ENCODE results near the gene KIF23. TPM values are rescaled to one million over a fixed set of nuclear protein-coding genes. Genes with fewer than 3 reads are reported as not detected.

The KIF23 gene
- polyA plus RNA-seq, 2 of the 4 experiments (the other 2 are of a cell fraction) = 81.8 to 117 TPM

DNA sequence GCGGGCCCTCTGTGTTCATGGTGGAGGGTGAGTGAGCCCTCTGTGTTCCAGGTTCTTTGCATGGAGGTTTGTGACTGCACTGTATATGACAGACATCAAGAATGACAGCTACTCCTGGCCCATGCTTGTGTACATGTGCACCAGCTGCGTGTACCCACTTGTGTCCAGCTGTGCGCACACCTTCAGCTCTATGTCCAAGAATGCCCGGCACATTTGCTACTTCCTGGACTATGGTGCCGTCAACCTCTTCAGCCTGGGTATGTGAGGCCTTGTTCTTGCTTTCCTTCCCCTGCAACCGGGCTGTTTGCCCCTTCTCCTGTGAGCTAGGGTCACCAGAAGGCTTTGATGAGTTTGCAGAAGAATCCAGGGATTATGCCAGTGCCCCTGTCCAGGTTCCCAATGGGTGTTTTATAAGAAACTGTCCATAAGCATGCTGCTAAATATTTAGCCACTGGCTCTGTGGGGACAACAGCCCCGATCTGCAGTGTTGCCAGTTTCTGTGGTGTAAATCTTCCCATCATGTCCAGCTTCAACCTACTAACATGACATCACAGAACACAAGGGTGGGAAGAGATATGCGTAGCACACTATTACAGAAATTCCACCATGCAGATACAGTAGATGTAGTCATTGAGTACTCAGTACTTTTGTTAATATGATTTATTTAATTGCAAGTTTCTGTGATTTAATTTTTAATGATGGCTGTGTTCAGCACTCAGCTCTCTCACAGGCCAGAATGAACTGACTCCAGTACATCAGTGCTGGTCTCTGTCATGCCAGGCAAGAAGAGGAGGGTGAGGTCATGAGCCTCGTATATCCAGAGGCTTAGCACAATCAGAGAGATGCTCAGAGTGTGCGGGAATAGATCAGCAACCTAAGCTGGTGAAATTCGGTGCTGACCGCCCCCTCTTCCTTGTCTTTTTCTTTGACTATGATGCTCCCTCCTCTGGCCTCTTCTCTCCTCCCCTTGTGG is 29.2 kb upstream of the KIF23 start:
- FAIRE-seq (peak; percentile 23), ATAC-seq (peak in 1 of 2 experiments; percentile 23; a peak in 2 of 6 replicates), DNase-seq (ENCODE audit: low read depth in 1 of 2, low spot score in 1 of 2) (no peak)
- ChIA-PET CTCF (interaction anchor here (1.0 to 1.7 kb wide), 3 partner anchors 10 to 325 kb away, joined by 4 to 19 read pairs (median 4); no protein-coding TSS in a partner anchor), POLR2A (no interaction called here)
- WGBS (ENCODE audit: missing lambda C conversion rate) = 87% methylated on average over 12 of the region's 12 CpGs
- TF ChIP-seq POLR2A (IDR thresholded peaks at IDR 0.05; ENCODE audit: low read length) (no peak), KDM1A (IDR thresholded peaks at IDR 0.05; ENCODE audit: low read depth) (no peak), SREBF2 (IDR thresholded peaks at IDR 0.05) (no peak), JUN (IDR thresholded peaks at IDR 0.05) (no peak), BHLHE40 (IDR thresholded peaks at IDR 0.05; ENCODE audit: low read depth, low read length) (no peak), FOSB (CRISPR knock-in tag; IDR thresholded peaks at IDR 0.05) (no peak), NR3C1 (IDR thresholded peaks at IDR 0.05) (no peak), MAFK (IDR thresholded peaks at IDR 0.05; ENCODE audit: partially characterized antibody) (no peak), GATA3 (IDR thresholded peaks at IDR 0.05; ENCODE audit: borderline replicate concordance) (no peak), PHF8 (IDR thresholded peaks at IDR 0.05; ENCODE audit: borderline replicate concordance, low read depth) (no peak), MAZ (IDR thresholded peaks at IDR 0.05; ENCODE audit: borderline replicate concordance, low read depth, low read length) (no peak), RFX5 (IDR thresholded peaks at IDR 0.05) (no peak), ZC3H11A (IDR thresholded peaks at IDR 0.05) (no peak)
- TF ChIP-seq, protein P1, sequence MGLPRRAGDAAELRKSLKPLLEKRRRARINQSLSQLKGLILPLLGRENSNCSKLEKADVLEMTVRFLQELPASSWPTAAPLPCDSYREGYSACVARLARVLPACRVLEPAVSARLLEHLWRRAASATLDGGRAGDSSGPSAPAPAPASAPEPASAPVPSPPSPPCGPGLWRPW (IDR thresholded peaks at IDR 0.05) = no peak
- TF ChIP-seq, protein P2, sequence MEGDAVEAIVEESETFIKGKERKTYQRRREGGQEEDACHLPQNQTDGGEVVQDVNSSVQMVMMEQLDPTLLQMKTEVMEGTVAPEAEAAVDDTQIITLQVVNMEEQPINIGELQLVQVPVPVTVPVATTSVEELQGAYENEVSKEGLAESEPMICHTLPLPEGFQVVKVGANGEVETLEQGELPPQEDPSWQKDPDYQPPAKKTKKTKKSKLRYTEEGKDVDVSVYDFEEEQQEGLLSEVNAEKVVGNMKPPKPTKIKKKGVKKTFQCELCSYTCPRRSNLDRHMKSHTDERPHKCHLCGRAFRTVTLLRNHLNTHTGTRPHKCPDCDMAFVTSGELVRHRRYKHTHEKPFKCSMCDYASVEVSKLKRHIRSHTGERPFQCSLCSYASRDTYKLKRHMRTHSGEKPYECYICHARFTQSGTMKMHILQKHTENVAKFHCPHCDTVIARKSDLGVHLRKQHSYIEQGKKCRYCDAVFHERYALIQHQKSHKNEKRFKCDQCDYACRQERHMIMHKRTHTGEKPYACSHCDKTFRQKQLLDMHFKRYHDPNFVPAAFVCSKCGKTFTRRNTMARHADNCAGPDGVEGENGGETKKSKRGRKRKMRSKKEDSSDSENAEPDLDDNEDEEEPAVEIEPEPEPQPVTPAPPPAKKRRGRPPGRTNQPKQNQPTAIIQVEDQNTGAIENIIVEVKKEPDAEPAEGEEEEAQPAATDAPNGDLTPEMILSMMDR (IDR thresholded peaks at IDR 0.05) = no peak
- Histone ChIP-seq H3K9me3 (no peaks in the 10 kb centered on the region), H3K4me3 (no peak overlapping the region), H3K27ac (no peak overlapping the region), H3K4me1 (peaks cover 11% of the 10 kb centered on the region), H3K4me2 (no peak overlapping the region)

- Histone ChIP-seq H3K4me1 (peaks cover 7% of the 10 kb centered on the region), H3K27ac (no peak overlapping the region), H3K9me3 (no peaks in the 10 kb centered on the region), H3K4me2 (no peak overlapping the region), H3K4me3 (no peak overlapping the region)
- ATAC-seq = no peak
- DNase-seq (ENCODE audit: low read depth in 1 of 2, low spot score in 1 of 2) = no peak
- peak; percentile 18 for FAIRE-seq
- ChIA-PET CTCF (interaction anchor here (1.2 to 1.7 kb wide), 2 partner anchors 9 to 326 kb away, joined by 4 to 19 read pairs; no protein-coding TSS in a partner anchor), POLR2A (no interaction called here)
- TF ChIP-seq BHLHE40 (IDR thresholded peaks at IDR 0.05; ENCODE audit: low read depth, low read length) (no peak), CBX2 (IDR thresholded peaks at IDR 0.05; ENCODE audit: borderline replicate concordance, low read depth) (no peak), HOXB13 (CRISPR knock-in tag; IDR thresholded peaks at IDR 0.05; ENCODE audit: low read depth) (no peak), CEBPB (IDR thresholded peaks at IDR 0.05) (no peak), FOSB (CRISPR knock-in tag; IDR thresholded peaks at IDR 0.05) (no peak), ZFP36 (IDR thresholded peaks at IDR 0.05; ENCODE audit: borderline replicate concordance, partially characterized antibody) (no peak), HOXB5 (CRISPR knock-in tag; IDR thresholded peaks at IDR 0.05) (no peak)
- TF ChIP-seq, protein P3, sequence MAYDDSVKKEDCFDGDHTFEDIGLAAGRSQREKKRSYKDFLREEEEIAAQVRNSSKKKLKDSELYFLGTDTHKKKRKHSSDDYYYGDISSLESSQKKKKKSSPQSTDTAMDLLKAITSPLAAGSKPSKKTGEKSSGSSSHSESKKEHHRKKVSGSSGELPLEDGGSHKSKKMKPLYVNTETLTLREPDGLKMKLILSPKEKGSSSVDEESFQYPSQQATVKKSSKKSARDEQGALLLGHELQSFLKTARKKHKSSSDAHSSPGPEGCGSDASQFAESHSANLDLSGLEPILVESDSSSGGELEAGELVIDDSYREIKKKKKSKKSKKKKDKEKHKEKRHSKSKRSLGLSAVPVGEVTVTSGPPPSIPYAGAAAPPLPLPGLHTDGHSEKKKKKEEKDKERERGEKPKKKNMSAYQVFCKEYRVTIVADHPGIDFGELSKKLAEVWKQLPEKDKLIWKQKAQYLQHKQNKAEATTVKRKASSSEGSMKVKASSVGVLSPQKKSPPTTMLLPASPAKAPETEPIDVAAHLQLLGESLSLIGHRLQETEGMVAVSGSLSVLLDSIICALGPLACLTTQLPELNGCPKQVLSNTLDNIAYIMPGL (CRISPR knock-in tag; IDR thresholded peaks at IDR 0.05; ENCODE audit: borderline replicate concordance) = no peak
- 99% methylated on average over 2 of the region's 2 CpGs for WGBS (ENCODE audit: missing lambda C conversion rate)
Measured at GRCh38 chr15:69385831-69386230, 28.3 kb upstream of the KIF23 start.

All from A549 (cell line).